Measurements from ENCODE around the gene SEMA5A.

The SEMA5A gene

GRCh38 chr5:9554122-9554521 is 8.2 kb upstream of the SEMA5A start:
- 96% methylated on average over 5 of the region's 5 CpGs for WGBS
- Histone ChIP-seq H2BK12ac (ENCODE audit: low read length in 2 of 2) (no peak overlapping the region), H2AFZ (ENCODE audit: low read depth, low read length) (no peak overlapping the region), H4K91ac (ENCODE audit: low read length) (no peak overlapping the region), H3K4me3 (ENCODE audit: insufficient read depth in 1 of 2, low read depth in 1 of 2, low read length in 2 of 2) (no peak overlapping the region), H2BK5ac (ENCODE audit: low read depth, low read length, poor library complexity, severe bottlenecking) (no peak overlapping the region), H3K27me3 (ENCODE audit: control insufficient read depth in 1 of 2, insufficient read depth in 1 of 2, low read length in 2 of 2) (no peaks in the 10 kb centered on the region), H3K14ac (ENCODE audit: low read length in 2 of 2) (no peak overlapping the region), H3K79me1 (replicated peaks; ENCODE audit: low read length, poor library complexity, severe bottlenecking) (peaks cover 10% of the 10 kb centered on the region), H3K9ac (ENCODE audit: low read length) (no peak overlapping the region), H3K4me1 (ENCODE audit: control insufficient read depth, insufficient read depth, low read depth, low read length) (peaks cover 6% of the 10 kb centered on the region), H3K27ac (ENCODE audit: low read length, poor library complexity, severe bottlenecking) (no peak overlapping the region), H3K4me2 (ENCODE audit: low read length, poor library complexity, severe bottlenecking) (no peak overlapping the region), H3K4ac (ENCODE audit: low read depth in 1 of 2, low read length in 2 of 2) (no peak overlapping the region), H4K8ac (ENCODE audit: low read length) (no peak overlapping the region), H3K18ac (ENCODE audit: low read depth in 1 of 2, low read length in 2 of 2) (no peak overlapping the region), H3K9me3 (ENCODE audit: control insufficient read depth, low read length) (no peaks in the 10 kb centered on the region), H2BK15ac (ENCODE audit: low read depth, poor library complexity, severe bottlenecking) (no peak overlapping the region), H3K36me3 (ENCODE audit: control insufficient read depth in 1 of 2, insufficient read depth in 2 of 2, low read depth in 1 of 2, low read length in 2 of 2) (peaks cover 24 to 36% of the 10 kb centered on the region in 2 experiments), H3K23ac (ENCODE audit: low read length in 2 of 2) (no peak overlapping the region), H2AK5ac (ENCODE audit: low read length, severe bottlenecking) (no peak overlapping the region), H2BK120ac (ENCODE audit: low read depth, low read length) (no peak overlapping the region)
- no peak for DNase-seq

GRCh38 chr5:9553561-9553960 is 7.7 kb upstream of the SEMA5A start:
- no peak overlapping the region for H4K91ac ChIP-seq (ENCODE audit: low read length)
- H2BK12ac ChIP-seq (ENCODE audit: low read length in 2 of 2) = no peak overlapping the region
- no peak overlapping the region for H4K8ac ChIP-seq (ENCODE audit: low read length)
- H3K4me1 ChIP-seq (ENCODE audit: control insufficient read depth, insufficient read depth, low read depth, low read length) = peaks cover 6% of the 10 kb centered on the region
- no peak overlapping the region for H3K4ac ChIP-seq (ENCODE audit: low read depth in 1 of 2, low read length in 2 of 2)
- H3K79me1 ChIP-seq (replicated peaks; ENCODE audit: low read length, poor library complexity, severe bottlenecking) = peaks cover 10% of the 10 kb centered on the region
- H2AFZ ChIP-seq (ENCODE audit: low read depth, low read length) = no peak overlapping the region
- H3K9ac ChIP-seq (ENCODE audit: low read length) = no peak overlapping the region
- no peak overlapping the region for H3K23ac ChIP-seq (ENCODE audit: low read length in 2 of 2)
- peak overlapping the region; percentile 36 for H2AK5ac ChIP-seq (ENCODE audit: low read length, severe bottlenecking)
- H3K27ac ChIP-seq (ENCODE audit: low read length, poor library complexity, severe bottlenecking) = no peak overlapping the region
- peaks cover 24 to 41% of the 10 kb centered on the region in 2 experiments for H3K36me3 ChIP-seq (ENCODE audit: control insufficient read depth in 1 of 2, insufficient read depth in 2 of 2, low read depth in 1 of 2, low read length in 2 of 2)
- WGBS = 96% methylated on average over 4 of the region's 4 CpGs
- no peaks in the 10 kb centered on the region for H3K9me3 ChIP-seq (ENCODE audit: control insufficient read depth, low read length)
- H2BK5ac ChIP-seq (ENCODE audit: low read depth, low read length, poor library complexity, severe bottlenecking) = no peak overlapping the region
- H3K4me2 ChIP-seq (ENCODE audit: low read length, poor library complexity, severe bottlenecking) = no peak overlapping the region
- no peak overlapping the region for H3K4me3 ChIP-seq (ENCODE audit: insufficient read depth in 1 of 2, low read depth in 1 of 2, low read length in 2 of 2)
- H2BK120ac ChIP-seq (ENCODE audit: low read depth, low read length) = no peak overlapping the region
- H2BK15ac ChIP-seq (ENCODE audit: low read depth, poor library complexity, severe bottlenecking) = no peak overlapping the region
- no peak overlapping the region for H3K14ac ChIP-seq (ENCODE audit: low read length in 2 of 2)
- no peak for DNase-seq
- H3K27me3 ChIP-seq (ENCODE audit: control insufficient read depth in 1 of 2, insufficient read depth in 1 of 2, low read length in 2 of 2) = no peaks in the 10 kb centered on the region
- H3K18ac ChIP-seq (ENCODE audit: low read depth in 1 of 2, low read length in 2 of 2) = no peak overlapping the region

GRCh38 chr5:9551567-9552537 is 6.0 kb upstream of the SEMA5A start:
- Histone ChIP-seq H2BK12ac (ENCODE audit: low read length in 2 of 2) (no peak overlapping the region), H4K91ac (ENCODE audit: low read length) (no peak overlapping the region), H3K27me3 (ENCODE audit: control insufficient read depth in 1 of 2, insufficient read depth in 1 of 2, low read length in 2 of 2) (no peaks in the 10 kb centered on the region), H3K14ac (ENCODE audit: low read length in 2 of 2) (no peak overlapping the region), H2BK120ac (ENCODE audit: low read depth, low read length) (no peak overlapping the region), H2BK15ac (ENCODE audit: low read depth, poor library complexity, severe bottlenecking) (no peak overlapping the region), H4K8ac (ENCODE audit: low read length) (peak overlapping the region; percentile 35), H3K9me3 (ENCODE audit: control insufficient read depth, low read length) (no peaks in the 10 kb centered on the region), H3K4me2 (ENCODE audit: low read length, poor library complexity, severe bottlenecking) (no peak overlapping the region), H3K36me3 (ENCODE audit: control insufficient read depth in 1 of 2, insufficient read depth in 2 of 2, low read depth in 1 of 2, low read length in 2 of 2) (peaks cover 24 to 41% of the 10 kb centered on the region in 2 experiments), H3K23ac (ENCODE audit: low read length in 2 of 2) (no peak overlapping the region), H3K27ac (ENCODE audit: low read length, poor library complexity, severe bottlenecking) (no peak overlapping the region), H3K9ac (ENCODE audit: low read length) (no peak overlapping the region), H3K4me3 (ENCODE audit: insufficient read depth in 1 of 2, low read depth in 1 of 2, low read length in 2 of 2) (no peak overlapping the region), H3K18ac (ENCODE audit: low read depth in 1 of 2, low read length in 2 of 2) (peak overlapping the region in 1 of 2 experiments; percentile 37), H3K4me1 (ENCODE audit: control insufficient read depth, insufficient read depth, low read depth, low read length) (peaks cover 6% of the 10 kb centered on the region), H3K4ac (ENCODE audit: low read depth in 1 of 2, low read length in 2 of 2) (no peak overlapping the region), H2AFZ (ENCODE audit: low read depth, low read length) (no peak overlapping the region), H2AK5ac (ENCODE audit: low read length, severe bottlenecking) (no peak overlapping the region), H3K79me1 (replicated peaks; ENCODE audit: low read length, poor library complexity, severe bottlenecking) (peaks cover 10% of the 10 kb centered on the region), H2BK5ac (ENCODE audit: low read depth, low read length, poor library complexity, severe bottlenecking) (no peak overlapping the region)
- no peak for DNase-seq
- WGBS = 100% methylated on average over 4 of the region's 4 CpGs

- Histone ChIP-seq H2AFZ (ENCODE audit: low read depth, low read length) (no peak overlapping the region), H2BK120ac (ENCODE audit: low read depth, low read length) (no peak overlapping the region), H2BK12ac (ENCODE audit: low read length in 2 of 2) (no peak overlapping the region), H2BK5ac (ENCODE audit: low read depth, low read length, poor library complexity, severe bottlenecking) (no peak overlapping the region), H3K4ac (ENCODE audit: low read depth in 1 of 2, low read length in 2 of 2) (no peak overlapping the region), H2BK15ac (ENCODE audit: low read depth, poor library complexity, severe bottlenecking) (no peak overlapping the region), H3K18ac (ENCODE audit: low read depth in 1 of 2, low read length in 2 of 2) (no peak overlapping the region), H3K23ac (ENCODE audit: low read length in 2 of 2) (no peak overlapping the region), H3K9me3 (ENCODE audit: control insufficient read depth, low read length) (no peaks in the 10 kb centered on the region), H3K9ac (ENCODE audit: low read length) (no peak overlapping the region), H3K79me1 (replicated peaks; ENCODE audit: low read length, poor library complexity, severe bottlenecking) (peaks cover 15% of the 10 kb centered on the region), H3K4me2 (ENCODE audit: low read length, poor library complexity, severe bottlenecking) (no peak overlapping the region), H3K27me3 (ENCODE audit: control insufficient read depth in 1 of 2, insufficient read depth in 1 of 2, low read length in 2 of 2) (no peaks in the 10 kb centered on the region), H4K91ac (ENCODE audit: low read length) (no peak overlapping the region), H2AK5ac (ENCODE audit: low read length, severe bottlenecking) (no peak overlapping the region), H4K8ac (ENCODE audit: low read length) (no peak overlapping the region), H3K27ac (ENCODE audit: low read length, poor library complexity, severe bottlenecking) (no peak overlapping the region), H3K4me1 (ENCODE audit: control insufficient read depth, insufficient read depth, low read depth, low read length) (peaks cover 11% of the 10 kb centered on the region), H3K4me3 (ENCODE audit: insufficient read depth in 1 of 2, low read depth in 1 of 2, low read length in 2 of 2) (no peak overlapping the region), H3K36me3 (ENCODE audit: control insufficient read depth in 1 of 2, insufficient read depth in 2 of 2, low read depth in 1 of 2, low read length in 2 of 2) (peaks cover 24 to 41% of the 10 kb centered on the region in 2 experiments), H3K14ac (ENCODE audit: low read length in 2 of 2) (no peak overlapping the region)
- DNase-seq = peak; percentile 52
- 87% methylated on average over 4 of the region's 5 CpGs for WGBS
Observed at GRCh38 chr5:9549941-9550340, 4.1 kb upstream of the SEMA5A start.

All from mesenchymal stem cell (in vitro differentiated cells and primary cell).